Measurements from ENCODE around the gene KIF26B. TPM values are rescaled to one million over a fixed set of nuclear protein-coding genes. Genes with fewer than 3 reads are reported as not detected.

The KIF26B gene
- total and polyA plus RNA-seq, 10 of the 15 experiments (the other 5 are each of a cell fraction or from before 2014, with no cell fraction given) = 0.35 to 11.6 (median 2.2) TPM

DNA sequence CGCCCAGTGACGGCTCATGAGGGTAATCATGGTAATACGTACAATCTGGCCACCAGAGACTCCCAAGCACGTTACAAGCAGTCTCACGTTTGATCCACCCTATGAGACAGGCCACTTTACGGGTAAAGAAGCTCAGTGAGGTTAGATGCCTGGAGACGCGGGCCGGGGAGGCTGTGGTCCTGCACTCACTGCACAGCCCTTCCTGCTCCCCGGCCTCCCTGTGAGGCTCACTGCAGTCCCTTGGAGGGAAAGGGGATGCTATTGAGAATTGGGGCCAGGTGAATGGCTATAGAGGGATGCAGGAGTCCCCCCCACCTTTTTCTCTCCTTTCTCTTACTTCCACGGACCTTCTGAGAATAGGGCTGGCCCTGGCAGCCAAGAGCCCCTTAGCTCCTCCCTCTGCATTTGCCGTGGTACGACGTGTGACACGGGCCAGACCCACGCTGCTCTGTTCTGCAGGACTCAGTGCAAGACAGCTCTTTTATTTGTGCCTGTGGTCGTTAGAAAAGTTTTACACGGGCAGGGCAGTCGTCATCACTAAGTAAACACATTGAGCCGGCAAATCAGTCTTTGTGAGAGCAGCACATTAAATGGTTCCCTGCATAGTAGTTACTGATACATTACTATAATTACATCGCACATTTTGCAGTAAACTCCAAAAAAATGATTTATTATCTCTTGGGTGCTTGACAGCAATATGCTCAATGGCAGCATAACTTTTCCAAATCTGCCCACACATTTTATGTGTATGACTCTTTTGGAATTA, 18.8 kb downstream of the KIF26B start (continued):
- TF ChIP-seq, protein P1, sequence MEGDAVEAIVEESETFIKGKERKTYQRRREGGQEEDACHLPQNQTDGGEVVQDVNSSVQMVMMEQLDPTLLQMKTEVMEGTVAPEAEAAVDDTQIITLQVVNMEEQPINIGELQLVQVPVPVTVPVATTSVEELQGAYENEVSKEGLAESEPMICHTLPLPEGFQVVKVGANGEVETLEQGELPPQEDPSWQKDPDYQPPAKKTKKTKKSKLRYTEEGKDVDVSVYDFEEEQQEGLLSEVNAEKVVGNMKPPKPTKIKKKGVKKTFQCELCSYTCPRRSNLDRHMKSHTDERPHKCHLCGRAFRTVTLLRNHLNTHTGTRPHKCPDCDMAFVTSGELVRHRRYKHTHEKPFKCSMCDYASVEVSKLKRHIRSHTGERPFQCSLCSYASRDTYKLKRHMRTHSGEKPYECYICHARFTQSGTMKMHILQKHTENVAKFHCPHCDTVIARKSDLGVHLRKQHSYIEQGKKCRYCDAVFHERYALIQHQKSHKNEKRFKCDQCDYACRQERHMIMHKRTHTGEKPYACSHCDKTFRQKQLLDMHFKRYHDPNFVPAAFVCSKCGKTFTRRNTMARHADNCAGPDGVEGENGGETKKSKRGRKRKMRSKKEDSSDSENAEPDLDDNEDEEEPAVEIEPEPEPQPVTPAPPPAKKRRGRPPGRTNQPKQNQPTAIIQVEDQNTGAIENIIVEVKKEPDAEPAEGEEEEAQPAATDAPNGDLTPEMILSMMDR (IDR thresholded peaks at IDR 0.05 in 2 of 3, conservative IDR thresholded peaks at IDR 0.05 in 1 of 3; ENCODE audit: control insufficient read depth in 2 of 3, extremely low read depth in 1 of 3, insufficient read depth in 1 of 3, low read depth in 3 of 3, low read length in 3 of 3) = no peak
- TF ChIP-seq POLR2AphosphoS5 (IDR thresholded peaks at IDR 0.05; ENCODE audit: low read length) (no peak), GATAD2B (conservative IDR thresholded peaks at IDR 0.05; ENCODE audit: low read depth) (no peak), SMARCA5 (IDR thresholded peaks at IDR 0.05) (no peak), CHD1 (IDR thresholded peaks at IDR 0.05; ENCODE audit: low read depth, low read length) (no peak), PAX5 (IDR thresholded peaks at IDR 0.05; ENCODE audit: borderline replicate concordance, low read depth, low read length) (no peak), BCL3 (IDR thresholded peaks at IDR 0.05; ENCODE audit: borderline replicate concordance, insufficient read depth, low read depth, low read length, poor library complexity, severe bottlenecking) (no peak), MLLT1 (IDR thresholded peaks at IDR 0.05) (no peak), RBBP5 (conservative IDR thresholded peaks at IDR 0.05) (no peak), WRNIP1 (IDR thresholded peaks at IDR 0.05; ENCODE audit: borderline replicate concordance, low read depth, low read length) (no peak), MYC (IDR thresholded peaks at IDR 0.05; ENCODE audit: insufficient read depth, insufficient read length, insufficient replicate concordance, low read length, severe bottlenecking) (no peak), CHD2 (IDR thresholded peaks at IDR 0.05; ENCODE audit: borderline replicate concordance, low read depth, low read length) (no peak)
